Fibroblast of mammary gland (primary cell): ENCODE results near the gene BICC1.

Experiments
- DNase-seq: peaks from one replicate; pipeline ENCODE4 v3.0.0-alpha.2; 2010; ENCODE audit warnings: low read depth
- H3K4me3 ChIP-seq: 2 replicates; pipeline ENCODE4 v1.5.1; 2011; ENCODE audit warnings: low read depth, mild to moderate bottlenecking, low read length, moderate library complexity; ENCODE audit not compliant: control insufficient read depth
- TF ChIP-seq, protein P1 (sequence below): conservative IDR thresholded peaks from 2 replicates; pipeline ENCODE4 v1.5.1; 2011; ENCODE audit warnings: low read depth, low read length, inconsistent platforms; ENCODE audit not compliant: control insufficient read depth, insufficient read depth

BICC1 gene

DNA sequence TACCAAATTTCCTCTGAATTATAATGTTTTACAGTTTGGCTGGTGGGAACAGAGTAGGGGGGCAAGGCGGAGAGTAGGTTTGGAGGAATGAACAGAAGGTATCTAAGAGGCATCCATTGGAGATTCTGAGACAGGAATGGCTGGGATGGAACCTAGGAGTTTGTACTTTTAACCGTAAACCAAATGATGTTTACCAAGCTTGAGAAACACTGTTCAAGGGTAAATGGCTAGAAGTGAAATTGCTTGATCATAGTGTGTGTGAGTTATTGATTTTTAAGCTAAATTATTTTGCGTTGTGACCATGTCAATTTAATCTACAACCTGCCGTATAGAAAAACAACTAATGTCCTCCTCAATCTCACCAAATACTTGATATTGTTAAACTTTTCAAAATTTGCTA is 357.4 kb downstream of the BICC1 start:
- H3K4me3 ChIP-seq: no peak overlapping the region
- TF ChIP-seq, protein P1, sequence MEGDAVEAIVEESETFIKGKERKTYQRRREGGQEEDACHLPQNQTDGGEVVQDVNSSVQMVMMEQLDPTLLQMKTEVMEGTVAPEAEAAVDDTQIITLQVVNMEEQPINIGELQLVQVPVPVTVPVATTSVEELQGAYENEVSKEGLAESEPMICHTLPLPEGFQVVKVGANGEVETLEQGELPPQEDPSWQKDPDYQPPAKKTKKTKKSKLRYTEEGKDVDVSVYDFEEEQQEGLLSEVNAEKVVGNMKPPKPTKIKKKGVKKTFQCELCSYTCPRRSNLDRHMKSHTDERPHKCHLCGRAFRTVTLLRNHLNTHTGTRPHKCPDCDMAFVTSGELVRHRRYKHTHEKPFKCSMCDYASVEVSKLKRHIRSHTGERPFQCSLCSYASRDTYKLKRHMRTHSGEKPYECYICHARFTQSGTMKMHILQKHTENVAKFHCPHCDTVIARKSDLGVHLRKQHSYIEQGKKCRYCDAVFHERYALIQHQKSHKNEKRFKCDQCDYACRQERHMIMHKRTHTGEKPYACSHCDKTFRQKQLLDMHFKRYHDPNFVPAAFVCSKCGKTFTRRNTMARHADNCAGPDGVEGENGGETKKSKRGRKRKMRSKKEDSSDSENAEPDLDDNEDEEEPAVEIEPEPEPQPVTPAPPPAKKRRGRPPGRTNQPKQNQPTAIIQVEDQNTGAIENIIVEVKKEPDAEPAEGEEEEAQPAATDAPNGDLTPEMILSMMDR: no peak
- no peak for DNase-seq

DNA sequence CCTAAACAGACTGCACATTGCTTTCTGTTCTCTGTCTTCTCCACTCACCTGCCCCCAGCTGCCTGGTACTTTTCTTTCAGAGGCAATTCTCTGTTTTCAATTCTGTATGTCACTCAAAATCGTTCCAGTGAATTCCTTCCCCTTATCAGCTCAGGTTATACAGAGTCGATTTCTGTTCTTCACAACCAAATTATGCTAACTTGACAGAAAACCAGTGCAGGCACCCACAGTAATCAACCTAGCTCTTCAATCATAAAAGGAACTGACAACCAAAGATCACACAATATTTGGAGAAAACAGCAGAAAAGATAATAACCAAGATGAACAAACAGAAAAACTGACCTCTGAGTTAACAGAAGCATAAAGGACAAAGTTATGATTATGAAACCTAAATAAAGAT is 360.5 kb downstream of the BICC1 start:
- DNase-seq: no peak
- H3K4me3 ChIP-seq: no peak overlapping the region
- TF ChIP-seq, protein P1: no peak
